Thoracic aorta (tissue), 2 donors: ENCODE measurements around the gene GRK1. TPM values are rescaled to one million over a fixed set of nuclear protein-coding genes. Genes with fewer than 3 reads are reported as not detected.

Experiments
- ATAC-seq: fragments of 150-250 bp; one replicate; pipeline ENCODE4 v1.8.0; 2017; ENCODE audit warnings: low read depth; ENCODE audit not compliant: insufficient number of reproducible peaks, low FRiP score
- DNase-seq: peaks from one replicate; pipeline ENCODE4 v3.0.0-alpha.2; 2020; ENCODE audit warnings: low spot score
- H3K27ac ChIP-seq, 2 donors: fragments of 200-600 bp; sonication (generic); 1 replicate in 1 of 2; 2 replicates in 1 of 2; pipeline ENCODE4 v1.5.1; 2016; ENCODE audit warnings: mild to moderate bottlenecking in 2 of 2, moderate library complexity in 2 of 2
- H3K27me3 ChIP-seq: fragments of 200-600 bp; sonication (generic); replicated peaks from 2 replicates; pipeline ENCODE4 v1.6.0; 2016; ENCODE audit warnings: mild to moderate bottlenecking; ENCODE audit not compliant: insufficient read depth
- H3K36me3 ChIP-seq: fragments of 200-600 bp; sonication (generic); one replicate; pipeline ENCODE4 v1.5.1; 2016
- H3K4me1 ChIP-seq, 2 donors: fragments of 200-600 bp; sonication (generic); 1 replicate in 1 of 2; 2 replicates in 1 of 2; pipeline versions ENCODE4 v1.5.1 to v1.6.0; 2016; ENCODE audit warnings: low read depth in 2 of 2, mild to moderate bottlenecking in 1 of 2; ENCODE audit not compliant: control insufficient read depth in 1 of 2
- H3K4me3 ChIP-seq: fragments of 200-600 bp; sonication (generic); 2 replicates; pipeline ENCODE4 v1.5.1; 2016; ENCODE audit warnings: mild to moderate bottlenecking
- H3K9me3 ChIP-seq: fragments of 200-600 bp; sonication (generic); 2 replicates; pipeline ENCODE4 v1.5.1; 2016
- CTCF ChIP-seq: fragments of 200-600 bp; sonication (generic); IDR thresholded peaks from one replicate; pipeline ENCODE4 v1.5.1; 2019; ENCODE audit warnings: antibody characterized with exemption
- total RNA-seq, 2 donors: library from RNA; depleted of rRNA; stranded (reverse); fragments of >200 nt; gene quantifications; one replicate each; pipeline versions ENCODE4 v1.1.0 to v1.2.3, GENCODE V29; 2016

The GRK1 gene
- total RNA-seq, 2 donors from 2014 or later = not detected

- no peak for TF ChIP-seq CTCF
- Histone ChIP-seq H3K4me3 (no peak overlapping the region), H3K27ac (no peak overlapping the region), H3K4me1 (peaks cover 0 to 4% of the 10 kb centered on the region in 2 donors), H3K36me3 (no peaks in the 10 kb centered on the region), H3K9me3 (no peaks in the 10 kb centered on the region), H3K27me3 (no peaks in the 10 kb centered on the region)
- DNase-seq (no peak), ATAC-seq (no peak)
These were observed 40.9 kb upstream of the GRK1 start for GRCh38 chr13:113625965-113626721.

- no peak for TF ChIP-seq CTCF
- Histone ChIP-seq H3K4me3 (no peak overlapping the region), H3K27ac (no peak overlapping the region), H3K4me1 (peaks cover 0 to 4% of the 10 kb centered on the region in 2 donors), H3K27me3 (no peaks in the 10 kb centered on the region), H3K9me3 (no peaks in the 10 kb centered on the region), H3K36me3 (peaks cover 1% of the 10 kb centered on the region)
- no peak for DNase-seq
- ATAC-seq = no peak
These were observed 39.9 kb upstream of the GRK1 start for GRCh38 chr13:113627136-113627535.

- no peak for TF ChIP-seq CTCF
- Histone ChIP-seq H3K27ac (no peak overlapping the region), H3K4me3 (no peak overlapping the region), H3K9me3 (no peaks in the 10 kb centered on the region), H3K27me3 (no peaks in the 10 kb centered on the region), H3K36me3 (peaks cover 3% of the 10 kb centered on the region), H3K4me1 (peaks cover 0 to 4% of the 10 kb centered on the region in 2 donors)
- DNase-seq = no peak
- no peak for ATAC-seq
These were observed 38.4 kb upstream of the GRK1 start for GRCh38 chr13:113628291-113629270.

- H3K9me3 ChIP-seq = no peaks in the 10 kb centered on the region
- DNase-seq (no peak), ATAC-seq (no peak)
- H3K27ac ChIP-seq = no peak overlapping the region
- H3K4me1 ChIP-seq = peaks cover 0 to 4% of the 10 kb centered on the region in 2 donors
- H3K36me3 ChIP-seq = peaks cover 10% of the 10 kb centered on the region
- TF ChIP-seq CTCF = no peak
- H3K27me3 ChIP-seq = no peaks in the 10 kb centered on the region
- H3K4me3 ChIP-seq = no peak overlapping the region
These were observed 37.2 kb upstream of the GRK1 start for GRCh38 chr13:113629866-113630265.

GRCh38 chr13:113630296-113630695 lies 36.7 kb upstream of the GRK1 start:
- peaks cover 0 to 4% of the 10 kb centered on the region in 2 donors for H3K4me1 ChIP-seq
- DNase-seq = no peak
- no peaks in the 10 kb centered on the region for H3K27me3 ChIP-seq
- H3K36me3 ChIP-seq = peaks cover 13% of the 10 kb centered on the region
- no peak for ATAC-seq
- TF ChIP-seq CTCF = no peak
- H3K27ac ChIP-seq = no peak overlapping the region
- H3K4me3 ChIP-seq = no peak overlapping the region
- no peaks in the 10 kb centered on the region for H3K9me3 ChIP-seq
